T-helper 2 cell treated with Interferon-gamma antibody and Interleukin-4, amounts not matched to agents 5 μg/mL and 100 μg/mL, for 36 hours (primary cell): Measurements from ENCODE around the gene OLFML3.

Experiments used
- DNase-seq: peaks from one replicate; pipeline ENCODE4 v3.0.0; 2021; ENCODE audit warnings: low spot score
- H3K27ac Mint-ChIP-seq: one replicate; pipeline ENCODE4 v1.8.0; 2021; ENCODE audit warnings: mild to moderate bottlenecking, mixed read lengths
- H3K27me3 Mint-ChIP-seq: one replicate; pipeline ENCODE4 v1.8.0; 2021; ENCODE audit warnings: low read depth, mixed read lengths
- H3K36me3 Mint-ChIP-seq: one replicate; pipeline ENCODE4 v1.8.0; 2021; ENCODE audit warnings: low read depth, mixed read lengths
- H3K4me1 Mint-ChIP-seq: one replicate; pipeline ENCODE4 v1.8.0; 2021; ENCODE audit warnings: low read depth, mixed read lengths
- H3K4me3 Mint-ChIP-seq: one replicate; pipeline ENCODE4 v1.8.0; 2022; ENCODE audit warnings: mild to moderate bottlenecking, moderate library complexity, mixed read lengths
- H3K9me3 Mint-ChIP-seq: one replicate; pipeline ENCODE4 v1.8.0; 2021; ENCODE audit warnings: mixed read lengths

OLFML3 gene

GRCh38 chr1:113978863-113979702 is at the start of gene OLFML3:
OLFML3 (plus strand) TSS chr1:113979474; CDS start chr1:113979517, 43 bp downstream.
- peaks cover 11% of the 10 kb centered on the region for H3K36me3 Mint-ChIP-seq
- no peak within 1 kb of the TSS for H3K4me3 Mint-ChIP-seq
- no peaks in the 10 kb centered on the region for H3K9me3 Mint-ChIP-seq
- peaks cover 33% of the 10 kb centered on the region for H3K4me1 Mint-ChIP-seq
- no peaks in the 10 kb centered on the region for H3K27me3 Mint-ChIP-seq
- peak; percentile 25 for DNase-seq
- H3K27ac Mint-ChIP-seq: no peak within 1 kb of the TSS

- DNase-seq: peak; percentile 55
- H3K27ac Mint-ChIP-seq: peak overlapping the region; percentile 98
- H3K4me3 Mint-ChIP-seq: peak overlapping the region; percentile 95
- H3K4me1 Mint-ChIP-seq: peaks cover 52% of the 10 kb centered on the region
- H3K9me3 Mint-ChIP-seq: no peaks in the 10 kb centered on the region
- no peaks in the 10 kb centered on the region for H3K27me3 Mint-ChIP-seq
- peaks cover 21% of the 10 kb centered on the region for H3K36me3 Mint-ChIP-seq
Observed at GRCh38 chr1:113929750-113930498, 49.4 kb upstream of the OLFML3 start.

GRCh38 chr1:113930499-113931161 is 48.6 kb upstream of the OLFML3 start:
- peak overlapping the region; percentile 98 for H3K27ac Mint-ChIP-seq
- peak; percentile 83 for DNase-seq
- peaks cover 58% of the 10 kb centered on the region for H3K4me1 Mint-ChIP-seq
- peak overlapping the region; percentile 95 for H3K4me3 Mint-ChIP-seq
- peaks cover 27% of the 10 kb centered on the region for H3K36me3 Mint-ChIP-seq
- H3K9me3 Mint-ChIP-seq: no peaks in the 10 kb centered on the region
- no peaks in the 10 kb centered on the region for H3K27me3 Mint-ChIP-seq

- Mint-ChIP-seq H3K4me3 (peak overlapping the region; percentile 95), H3K27me3 (no peaks in the 10 kb centered on the region), H3K4me1 (peaks cover 62% of the 10 kb centered on the region), H3K36me3 (peaks cover 29% of the 10 kb centered on the region), H3K27ac (peak overlapping the region; percentile 98), H3K9me3 (no peaks in the 10 kb centered on the region)
- no peak for DNase-seq
Observed at GRCh38 chr1:113931451-113931851, 47.8 kb upstream of the OLFML3 start.

- Mint-ChIP-seq H3K4me3 (peak overlapping the region; percentile 95), H3K9me3 (no peaks in the 10 kb centered on the region), H3K4me1 (peaks cover 68% of the 10 kb centered on the region), H3K27ac (peak overlapping the region; percentile 85), H3K27me3 (no peaks in the 10 kb centered on the region), H3K36me3 (peaks cover 37% of the 10 kb centered on the region)
- no peak for DNase-seq
Observed at GRCh38 chr1:113934006-113934405, 45.3 kb upstream of the OLFML3 start.

GRCh38 chr1:113934511-113935055 is 44.7 kb upstream of the OLFML3 start:
- peak overlapping the region; percentile 95 for H3K4me3 Mint-ChIP-seq
- H3K9me3 Mint-ChIP-seq: no peaks in the 10 kb centered on the region
- H3K4me1 Mint-ChIP-seq: peaks cover 73% of the 10 kb centered on the region
- DNase-seq: no peak
- no peaks in the 10 kb centered on the region for H3K27me3 Mint-ChIP-seq
- H3K36me3 Mint-ChIP-seq: peaks cover 37% of the 10 kb centered on the region
- H3K27ac Mint-ChIP-seq: no peak overlapping the region

- no peak for DNase-seq
- Mint-ChIP-seq H3K27ac (no peak overlapping the region), H3K4me1 (peaks cover 78% of the 10 kb centered on the region), H3K27me3 (no peaks in the 10 kb centered on the region), H3K9me3 (no peaks in the 10 kb centered on the region), H3K4me3 (no peak overlapping the region), H3K36me3 (peaks cover 39% of the 10 kb centered on the region)
Observed at GRCh38 chr1:113935176-113935575, 44.1 kb upstream of the OLFML3 start.

- Mint-ChIP-seq H3K27ac (peak overlapping the region; percentile 22), H3K9me3 (no peaks in the 10 kb centered on the region), H3K4me1 (peaks cover 80% of the 10 kb centered on the region), H3K36me3 (peaks cover 44% of the 10 kb centered on the region), H3K27me3 (no peaks in the 10 kb centered on the region), H3K4me3 (no peak overlapping the region)
- DNase-seq: no peak
Observed at GRCh38 chr1:113935970-113936369, 43.3 kb upstream of the OLFML3 start.

GRCh38 chr1:113937146-113937545 is 42.1 kb upstream of the OLFML3 start:
- Mint-ChIP-seq H3K36me3 (peaks cover 52% of the 10 kb centered on the region), H3K4me1 (peaks cover 76% of the 10 kb centered on the region), H3K27ac (peak overlapping the region; percentile 73), H3K4me3 (peak overlapping the region; percentile 21), H3K9me3 (no peaks in the 10 kb centered on the region), H3K27me3 (no peaks in the 10 kb centered on the region)
- no peak for DNase-seq

- Mint-ChIP-seq H3K4me3 (peak overlapping the region; percentile 16), H3K27me3 (no peaks in the 10 kb centered on the region), H3K9me3 (no peaks in the 10 kb centered on the region), H3K27ac (peak overlapping the region; percentile 59), H3K4me1 (peaks cover 71% of the 10 kb centered on the region), H3K36me3 (peaks cover 52% of the 10 kb centered on the region)
- no peak for DNase-seq
Observed at GRCh38 chr1:113938192-113938591, 41.1 kb upstream of the OLFML3 start.

GRCh38 chr1:113940365-113941244 is 38.7 kb upstream of the OLFML3 start:
- peak overlapping the region; percentile 82 for H3K4me3 Mint-ChIP-seq
- H3K27ac Mint-ChIP-seq: peak overlapping the region; percentile 80
- H3K36me3 Mint-ChIP-seq: peaks cover 52% of the 10 kb centered on the region
- H3K4me1 Mint-ChIP-seq: peaks cover 63% of the 10 kb centered on the region
- H3K27me3 Mint-ChIP-seq: no peaks in the 10 kb centered on the region
- H3K9me3 Mint-ChIP-seq: no peaks in the 10 kb centered on the region
- DNase-seq: peak; percentile 57

GRCh38 chr1:113941245-113941559 is 38.1 kb upstream of the OLFML3 start:
- peak overlapping the region; percentile 82 for H3K4me3 Mint-ChIP-seq
- peak overlapping the region; percentile 80 for H3K27ac Mint-ChIP-seq
- no peaks in the 10 kb centered on the region for H3K27me3 Mint-ChIP-seq
- peaks cover 53% of the 10 kb centered on the region for H3K36me3 Mint-ChIP-seq
- no peak for DNase-seq
- no peaks in the 10 kb centered on the region for H3K9me3 Mint-ChIP-seq
- H3K4me1 Mint-ChIP-seq: peaks cover 64% of the 10 kb centered on the region

GRCh38 chr1:113942527-113942926 is 36.7 kb upstream of the OLFML3 start:
- Mint-ChIP-seq H3K27me3 (no peaks in the 10 kb centered on the region), H3K9me3 (no peaks in the 10 kb centered on the region), H3K4me1 (peaks cover 70% of the 10 kb centered on the region), H3K27ac (peak overlapping the region; percentile 16), H3K4me3 (no peak overlapping the region), H3K36me3 (peaks cover 50% of the 10 kb centered on the region)
- DNase-seq: no peak
